ENCODE results near the gene SUPT5H.

The SUPT5H gene

DNA sequence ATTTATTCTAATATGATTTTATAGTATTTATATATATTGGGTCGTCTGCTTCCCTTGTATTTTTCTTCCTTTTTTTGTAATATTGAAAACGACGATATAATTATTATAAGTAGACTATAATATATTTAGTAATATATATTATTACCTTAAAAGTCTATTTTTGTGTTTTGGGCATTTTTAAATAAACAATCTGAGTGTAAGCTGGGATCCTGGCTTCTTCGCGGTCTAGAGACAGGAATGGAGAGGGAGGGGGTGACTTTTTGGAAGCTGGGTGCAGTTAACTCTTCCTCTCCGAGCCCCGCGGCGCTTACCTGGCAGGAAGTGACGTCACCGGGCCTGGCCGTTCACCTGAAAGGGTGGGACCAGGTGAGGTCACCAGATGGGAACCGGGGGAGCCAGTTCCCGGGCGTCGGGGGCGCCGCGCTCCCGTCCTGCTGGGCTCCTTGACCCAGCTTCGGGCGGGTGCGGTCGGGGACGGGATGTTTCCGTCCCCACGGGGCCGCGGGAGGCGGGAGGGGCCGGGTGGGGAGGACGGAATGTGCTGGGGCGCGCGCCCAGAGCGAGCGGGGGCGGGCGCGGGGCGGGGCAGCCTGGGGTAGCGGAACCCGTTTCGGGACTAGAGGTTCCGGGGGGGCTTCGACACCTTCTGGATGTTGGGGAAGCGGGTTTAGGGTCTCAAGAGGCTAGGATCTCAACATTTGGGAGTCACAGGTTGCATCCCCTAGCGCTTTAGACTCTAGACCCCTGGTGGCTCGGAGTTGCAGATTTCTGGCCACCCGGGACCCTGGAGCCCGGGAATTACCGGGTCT, 36.0 kb upstream of the SUPT5H start:
- DNase-seq (ENCODE audit: low spot score), result peak; percentile 89

DNA sequence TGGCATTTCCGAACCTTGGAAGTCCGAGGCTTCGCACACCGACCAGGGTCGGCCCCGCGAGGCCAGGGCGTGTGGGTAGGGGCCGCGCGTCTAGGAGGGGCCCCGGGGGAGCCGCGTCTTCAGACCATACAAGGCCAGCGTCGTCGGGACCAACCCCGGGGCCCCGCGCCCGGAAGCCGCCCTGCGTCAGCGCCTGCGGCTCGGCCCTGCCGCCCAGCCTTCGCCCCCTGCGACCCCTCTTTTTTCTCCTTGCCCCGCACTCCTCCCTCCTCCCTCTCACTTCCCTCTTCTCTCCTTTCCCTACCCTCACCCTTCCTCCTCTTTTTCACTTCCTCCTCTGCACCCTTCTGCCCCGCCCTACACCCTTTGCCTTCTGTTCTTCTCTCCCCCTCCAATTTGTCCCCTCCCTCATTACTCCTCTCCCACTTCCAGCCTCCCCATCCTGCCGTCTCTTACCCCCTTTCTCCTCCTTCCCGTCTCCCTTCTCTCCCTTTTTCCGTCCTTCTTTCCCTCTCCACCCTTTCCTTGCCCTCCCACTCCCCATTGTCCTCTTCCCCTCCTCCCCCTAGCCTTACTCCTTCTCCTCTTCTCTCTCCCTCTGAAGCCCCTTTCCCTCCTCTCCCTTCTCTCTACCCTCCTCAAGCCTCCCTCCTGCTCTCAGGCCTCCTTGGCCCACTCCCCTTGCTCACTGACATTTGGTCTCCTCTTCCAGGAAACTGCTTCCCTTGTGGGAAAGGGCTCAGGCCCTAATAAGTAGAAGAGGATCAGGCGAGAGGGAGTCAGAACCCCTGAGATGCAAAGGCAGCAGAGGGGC, 35.2 kb upstream of the SUPT5H start:
- peak; percentile 73 for DNase-seq (ENCODE audit: low spot score)

DNA sequence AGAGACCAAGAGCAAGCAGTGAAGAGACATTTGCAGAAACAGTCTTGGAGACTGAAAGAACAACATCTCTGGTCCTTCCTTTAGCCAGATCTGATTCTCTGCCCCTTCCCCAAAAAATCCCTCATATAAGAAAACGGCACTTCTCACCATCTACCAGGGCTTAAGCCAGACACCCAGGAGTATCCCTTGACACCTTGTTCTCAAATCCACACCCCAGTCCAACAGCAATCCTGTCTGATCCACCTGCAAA, 34.6 kb upstream of the SUPT5H start:
- no peak for DNase-seq (ENCODE audit: low spot score)

DNA sequence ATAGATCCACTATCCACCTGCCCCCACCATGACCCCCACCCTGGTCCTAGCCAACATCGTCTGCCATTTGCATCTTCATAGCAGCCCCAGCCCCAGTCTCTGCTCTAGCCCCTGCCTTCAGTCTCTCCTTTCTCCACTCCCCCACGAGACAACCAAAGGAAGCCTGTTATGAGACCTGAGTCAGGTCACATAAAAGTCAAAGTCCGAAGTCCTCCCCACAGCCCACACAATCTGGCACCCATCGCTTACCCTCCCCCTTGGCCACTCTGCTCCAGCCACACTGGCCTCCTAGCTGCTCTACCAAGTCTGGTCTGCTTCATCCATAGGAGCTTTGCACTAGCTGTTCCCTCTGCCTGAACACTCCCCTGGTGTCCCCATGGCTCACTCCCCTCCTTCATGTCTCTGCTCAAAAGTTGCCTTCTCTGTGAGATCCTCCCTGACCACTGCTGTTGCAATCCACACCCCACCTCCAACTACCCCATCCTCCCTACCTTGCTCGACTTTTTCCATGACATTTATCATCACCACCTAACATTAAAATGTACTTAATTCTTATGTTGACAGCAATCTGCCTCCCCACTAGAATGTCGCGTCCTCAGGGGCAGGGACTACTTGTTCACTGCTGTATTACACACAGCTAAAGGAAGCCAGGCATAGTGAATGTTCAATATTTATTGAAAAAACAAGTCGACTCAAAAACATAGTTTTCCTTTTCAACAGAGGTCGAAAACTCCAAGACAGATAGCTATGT, 34.1 kb upstream of the SUPT5H start:
- DNase-seq (ENCODE audit: low spot score), result no peak

DNA sequence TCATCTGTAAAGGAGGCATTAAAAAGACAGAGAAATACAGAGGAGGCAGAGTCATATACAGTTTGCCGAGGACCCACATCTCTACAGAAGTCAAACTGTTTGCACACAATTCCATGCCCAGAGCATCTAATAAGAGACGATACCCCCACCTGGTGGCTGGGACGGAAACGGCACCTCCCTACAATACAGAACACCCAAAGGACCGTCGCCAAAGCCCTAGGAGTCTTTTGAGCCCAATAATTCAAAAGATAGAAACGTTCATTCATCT, 33.6 kb upstream of the SUPT5H start:
- peak; percentile 73 for DNase-seq (ENCODE audit: low spot score)

DNA sequence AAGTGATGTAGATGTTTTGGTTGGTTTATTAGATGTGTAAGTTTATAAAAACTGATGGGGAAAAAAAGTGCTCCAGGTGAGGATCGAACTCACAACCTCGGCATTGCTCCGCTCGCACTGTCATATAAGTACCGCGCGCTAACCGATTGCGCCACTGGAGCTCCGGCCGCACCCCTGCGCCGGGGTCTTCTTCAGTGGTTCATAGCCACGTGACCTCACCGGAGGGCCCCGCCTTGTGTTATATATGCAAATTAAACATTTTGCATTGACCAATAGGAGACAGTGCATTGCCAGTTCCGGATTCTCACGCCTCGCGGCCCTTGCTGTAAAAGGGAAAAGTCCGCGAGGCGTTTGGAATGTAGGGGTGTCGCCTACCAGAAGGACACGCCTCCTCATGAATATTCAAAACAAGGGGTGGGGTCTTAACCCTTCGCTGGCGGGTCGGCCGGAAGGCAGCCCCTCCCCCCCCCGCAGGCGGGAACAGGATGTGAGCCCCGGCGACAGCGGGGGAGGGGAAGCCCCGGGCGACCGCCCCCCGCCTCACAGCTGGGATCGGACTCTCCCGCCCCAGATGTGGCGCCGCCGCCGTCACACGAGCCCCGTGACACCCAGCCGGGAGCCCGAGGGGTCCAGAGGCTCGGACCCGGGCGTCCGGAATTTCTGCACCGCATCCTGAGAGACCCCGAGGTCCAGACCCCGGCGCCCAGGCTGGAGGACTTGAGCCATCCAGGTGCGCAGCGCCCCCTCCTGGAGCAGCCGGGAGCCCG, 33.1 kb upstream of the SUPT5H start, which contains the start of gene PLEKHG2:
Gene PLEKHG2, plus strand, starts transcription at position 570 of the 767 bp plus-strand sequence. CDS start 1,418 bp downstream, outside the sequence.
- peak; percentile 95 for DNase-seq (ENCODE audit: low spot score)

DNA sequence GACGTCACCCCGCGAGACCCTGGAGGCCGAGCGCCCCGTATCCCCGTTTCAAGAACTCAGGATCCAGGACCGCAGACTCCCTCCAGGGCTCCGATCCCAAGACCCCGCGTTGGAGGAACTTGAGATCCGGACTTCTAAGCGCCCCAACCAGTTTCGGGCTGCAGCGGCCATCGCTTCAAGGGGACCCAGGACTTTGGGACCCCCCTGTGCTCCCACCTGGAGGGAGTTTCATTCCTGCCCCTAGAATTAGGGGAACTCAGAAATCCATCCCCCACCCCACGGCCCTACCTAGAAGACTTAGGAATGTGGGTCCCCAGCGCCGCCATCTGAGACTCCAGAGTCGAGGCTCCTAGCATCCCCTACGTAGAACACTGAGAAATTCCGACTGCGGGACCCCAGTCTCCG, 32.5 kb upstream of the SUPT5H start:
- peak; percentile 22 for DNase-seq (ENCODE audit: low spot score)

DNA sequence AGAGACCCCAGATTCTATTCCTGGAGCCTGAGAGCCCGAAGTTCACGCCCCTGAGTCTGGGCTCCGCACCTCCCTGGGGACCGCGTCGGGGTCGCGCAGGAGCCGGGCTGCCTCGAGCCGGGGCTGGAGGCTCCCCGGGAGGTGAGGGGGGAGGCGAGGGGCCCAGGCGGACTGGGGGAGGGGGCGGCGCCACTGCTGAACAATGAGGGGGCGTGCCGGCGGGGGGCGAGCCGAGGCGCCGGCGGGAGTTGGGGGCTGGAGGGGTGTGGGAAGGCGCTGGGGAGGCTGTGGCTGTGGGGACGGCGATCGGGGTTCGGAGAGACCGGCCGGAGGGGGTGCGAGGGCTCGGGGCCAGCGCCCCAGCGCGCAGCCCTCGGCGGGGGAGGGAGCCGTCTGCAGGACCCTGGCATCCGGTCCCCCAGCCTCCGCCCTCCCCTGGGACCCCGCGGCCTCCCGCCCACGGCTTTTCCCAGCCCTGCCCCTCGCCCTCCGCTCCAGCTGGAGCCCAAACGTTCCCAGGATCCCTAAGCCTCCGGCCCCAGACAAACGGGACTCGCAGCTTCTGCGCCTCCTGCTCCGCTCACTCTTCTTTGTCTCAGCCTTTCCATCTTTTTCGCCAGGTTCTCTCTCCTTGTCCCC, 32.0 kb upstream of the SUPT5H start:
- DNase-seq (ENCODE audit: low spot score), result peak; percentile 85

DNA sequence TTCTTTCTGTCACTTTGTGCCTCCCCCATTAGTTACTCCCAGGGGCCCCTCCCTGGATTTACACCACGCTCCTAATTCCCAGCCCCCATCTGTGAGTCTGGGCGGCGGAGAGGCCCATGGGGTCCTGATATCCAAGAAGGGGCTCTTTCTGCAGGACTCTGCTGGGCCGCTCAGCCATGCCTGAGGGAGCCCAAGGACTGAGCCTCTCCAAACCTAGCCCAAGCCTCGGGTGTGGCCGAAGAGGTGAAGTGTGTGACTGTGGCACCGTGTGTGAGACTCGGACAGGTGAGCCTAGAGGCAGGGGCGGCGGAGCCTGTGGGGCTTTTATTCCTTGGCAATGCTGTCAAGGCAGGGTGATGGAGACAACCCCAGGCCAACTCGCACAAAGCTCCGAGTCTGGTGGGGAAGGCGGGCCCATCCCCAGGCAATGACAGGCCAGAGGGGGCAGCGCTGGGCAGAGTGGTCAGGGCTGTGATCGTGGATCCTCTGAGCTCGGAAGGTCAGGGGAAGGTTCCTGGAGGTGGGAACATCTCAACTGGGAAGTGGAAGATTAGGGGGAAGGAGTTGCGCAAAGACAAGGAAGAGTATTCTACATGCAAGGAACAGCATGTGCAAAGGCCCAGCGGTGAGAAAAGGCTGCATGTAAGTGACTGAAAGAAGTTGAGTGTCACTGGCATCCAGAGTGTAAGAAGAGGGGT, 31.3 kb upstream of the SUPT5H start:
- DNase-seq (ENCODE audit: low spot score), result peak; percentile 63

DNA sequence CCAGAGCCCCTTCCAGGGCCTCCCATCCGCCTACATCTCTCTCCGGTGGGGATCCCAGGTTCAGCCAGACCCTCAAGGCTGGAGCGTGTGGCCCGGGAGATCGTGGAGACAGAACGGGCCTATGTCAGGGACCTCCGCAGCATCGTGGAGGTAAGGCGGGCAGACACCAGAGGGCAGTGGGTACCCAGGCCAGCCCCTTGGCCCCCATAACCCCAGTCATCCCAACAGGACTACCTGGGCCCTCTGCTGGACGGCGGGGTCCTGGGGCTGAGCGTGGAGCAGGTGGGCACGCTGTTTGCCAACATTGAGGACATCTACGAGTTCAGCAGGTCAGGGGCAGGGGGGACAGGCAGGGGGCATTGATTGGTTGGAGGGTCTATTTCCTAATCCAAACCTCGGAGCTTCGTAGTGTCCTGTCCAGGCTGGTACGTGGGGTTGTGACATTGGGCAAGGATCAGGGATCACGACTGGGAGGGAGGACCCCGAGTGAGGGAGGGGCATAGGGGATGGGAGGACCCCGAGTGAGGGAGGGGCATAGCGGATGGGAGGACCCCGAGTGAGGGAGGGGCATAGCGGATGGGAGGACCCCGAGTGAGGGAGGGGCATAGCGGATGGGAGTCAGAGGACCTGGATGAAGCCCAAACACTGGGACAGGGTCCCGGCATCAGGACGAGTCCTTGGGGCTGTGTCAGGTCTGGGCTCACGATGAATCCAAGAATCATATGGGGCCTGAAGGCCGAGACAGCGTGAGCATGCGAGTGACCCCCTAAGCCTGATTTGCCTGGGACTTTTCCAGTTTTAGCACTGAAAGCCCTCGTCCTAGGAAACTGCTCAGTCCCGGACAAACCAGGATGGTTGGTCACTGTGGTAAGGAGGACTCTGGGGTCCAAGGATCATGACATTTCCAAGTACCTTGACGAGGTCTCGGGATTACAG, 30.0 kb upstream of the SUPT5H start:
- DNase-seq (ENCODE audit: low spot score), result no peak

DNA sequence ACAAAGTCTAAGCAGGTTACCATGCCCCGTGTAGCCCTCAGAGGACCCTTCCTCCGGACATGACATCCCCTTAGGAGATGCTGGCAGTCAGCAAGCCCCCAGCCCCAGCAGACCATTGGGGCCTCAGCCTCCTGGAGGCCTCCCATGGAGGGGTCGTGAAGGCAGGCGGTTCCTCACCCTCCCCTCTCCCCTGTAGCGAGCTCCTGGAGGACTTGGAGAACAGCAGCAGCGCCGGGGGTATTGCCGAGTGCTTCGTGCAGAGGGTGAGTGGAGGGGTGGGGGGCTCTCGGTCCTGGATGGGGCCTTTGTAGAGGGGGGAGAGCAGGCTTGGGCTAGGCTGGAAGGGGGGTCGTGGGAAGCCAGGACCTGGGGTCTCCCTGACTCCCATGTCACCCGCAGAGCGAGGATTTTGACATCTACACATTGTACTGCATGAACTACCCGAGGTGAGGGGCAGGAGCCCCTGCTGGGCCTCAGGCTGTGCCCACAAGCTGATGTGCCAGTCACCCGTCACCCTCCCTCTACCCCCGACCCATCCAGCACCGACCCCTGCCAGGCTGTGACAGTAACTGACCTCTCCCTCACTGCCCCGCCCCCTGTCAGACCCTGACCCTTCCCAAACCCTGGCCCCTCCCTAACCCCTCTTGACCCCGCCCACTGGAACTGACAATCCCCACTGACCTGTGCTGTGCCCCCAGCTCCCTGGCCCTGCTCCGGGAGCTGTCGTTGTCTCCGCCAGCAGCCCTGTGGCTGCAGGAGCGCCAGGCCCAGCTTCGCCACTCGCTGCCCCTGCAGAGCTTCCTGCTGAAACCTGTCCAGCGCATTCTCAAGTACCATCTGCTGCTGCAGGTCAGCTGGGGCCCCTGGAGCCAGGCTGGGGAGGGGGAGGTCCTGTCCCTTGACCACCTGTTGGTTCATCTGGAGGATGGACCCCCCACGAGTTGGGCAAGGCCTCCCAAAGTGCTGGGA, 28.9 kb upstream of the SUPT5H start:
- DNase-seq (ENCODE audit: low spot score), result no peak

DNA sequence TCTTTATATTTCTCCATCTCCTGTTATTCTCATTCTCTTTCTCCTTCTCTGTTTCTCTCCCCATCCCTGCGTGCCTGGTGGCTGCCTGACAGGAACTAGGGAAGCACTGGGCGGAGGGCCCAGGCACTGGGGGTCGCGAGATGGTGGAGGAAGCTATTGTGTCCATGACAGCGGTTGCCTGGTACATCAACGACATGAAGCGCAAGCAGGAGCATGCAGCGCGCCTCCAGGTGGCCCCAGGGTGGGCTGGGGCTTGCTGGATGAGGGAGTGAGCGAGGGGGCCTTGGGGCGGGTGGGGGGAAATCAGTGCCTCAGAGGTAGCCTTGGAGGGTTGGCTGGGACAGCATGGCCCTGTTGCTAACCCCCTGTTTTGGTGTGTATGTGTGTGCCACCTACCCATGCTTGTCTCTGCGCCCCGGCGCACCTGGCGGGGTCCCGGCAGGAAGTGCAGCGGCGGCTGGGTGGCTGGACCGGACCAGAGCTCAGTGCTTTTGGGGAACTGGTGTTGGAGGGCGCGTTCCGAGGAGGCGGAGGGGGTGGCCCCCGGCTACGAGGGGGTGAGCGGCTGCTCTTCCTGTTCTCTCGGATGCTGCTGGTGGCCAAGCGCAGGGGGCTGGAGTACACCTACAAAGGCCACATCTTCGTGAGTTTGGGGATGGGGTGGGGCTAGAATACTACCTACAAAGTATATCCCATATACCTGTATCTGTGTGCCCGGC, 27.8 kb upstream of the SUPT5H start:
- no peak for DNase-seq (ENCODE audit: low spot score)

DNA sequence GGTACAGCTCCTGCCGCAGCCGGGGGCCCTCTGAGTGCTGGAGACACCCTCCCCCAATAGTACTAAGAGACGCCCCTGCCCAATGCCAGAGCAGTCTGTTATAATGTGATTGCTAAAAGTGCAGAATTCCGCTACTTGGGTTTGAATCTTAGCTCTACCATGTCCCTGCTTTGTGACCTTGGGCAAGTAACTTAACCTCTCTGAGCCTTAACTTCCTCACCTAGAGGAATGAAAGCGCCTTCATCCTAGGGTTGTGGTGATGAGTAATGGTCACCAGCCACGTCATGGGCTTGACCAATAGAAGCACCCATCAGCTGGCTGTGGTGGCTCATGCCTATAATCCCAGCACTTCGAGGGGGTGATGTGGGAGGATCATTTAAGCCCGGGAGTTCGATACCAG, 26.4 kb upstream of the SUPT5H start:
- DNase-seq (ENCODE audit: low spot score), result no peak

DNA sequence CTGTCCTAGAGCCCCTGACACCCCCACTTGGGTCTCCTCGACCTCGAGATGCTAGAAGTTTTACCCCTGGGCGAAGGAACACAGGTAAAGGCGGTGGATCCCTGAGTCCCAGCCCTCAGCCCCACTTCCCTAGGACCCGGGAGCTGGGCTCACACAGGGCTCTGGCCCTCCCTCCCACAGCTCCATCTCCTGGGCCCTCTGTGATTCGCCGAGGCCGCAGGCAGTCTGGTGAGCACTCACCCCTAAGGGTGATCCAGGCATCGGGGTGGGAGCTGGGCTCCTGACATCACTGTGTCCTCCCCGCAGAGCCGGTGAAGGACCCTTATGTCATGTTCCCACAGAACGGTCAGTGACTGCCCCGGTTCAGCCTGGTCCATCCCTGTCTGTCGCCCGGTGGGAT, 24.6 kb upstream of the SUPT5H start:
- no peak for DNase-seq (ENCODE audit: low spot score)

DNA sequence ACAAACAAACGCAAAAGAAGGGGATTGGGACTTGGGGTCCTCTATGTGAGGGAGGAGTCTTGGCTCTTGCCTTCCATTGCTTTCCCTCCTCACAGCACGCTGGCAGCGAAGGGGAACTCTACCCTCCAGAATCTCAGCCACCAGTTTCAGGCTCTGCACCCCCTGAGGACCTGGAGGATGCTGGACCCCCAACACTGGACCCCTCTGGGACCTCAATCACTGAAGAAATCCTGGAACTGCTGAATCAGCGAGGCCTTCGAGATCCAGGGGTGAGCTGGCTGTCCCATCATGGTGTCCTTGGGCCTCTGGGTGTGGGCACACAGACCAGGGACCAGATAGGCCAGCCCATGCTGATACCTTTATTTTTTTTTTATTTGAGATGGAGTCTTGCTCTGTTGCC, 23.4 kb upstream of the SUPT5H start:
- no peak for DNase-seq (ENCODE audit: low spot score)

DNA sequence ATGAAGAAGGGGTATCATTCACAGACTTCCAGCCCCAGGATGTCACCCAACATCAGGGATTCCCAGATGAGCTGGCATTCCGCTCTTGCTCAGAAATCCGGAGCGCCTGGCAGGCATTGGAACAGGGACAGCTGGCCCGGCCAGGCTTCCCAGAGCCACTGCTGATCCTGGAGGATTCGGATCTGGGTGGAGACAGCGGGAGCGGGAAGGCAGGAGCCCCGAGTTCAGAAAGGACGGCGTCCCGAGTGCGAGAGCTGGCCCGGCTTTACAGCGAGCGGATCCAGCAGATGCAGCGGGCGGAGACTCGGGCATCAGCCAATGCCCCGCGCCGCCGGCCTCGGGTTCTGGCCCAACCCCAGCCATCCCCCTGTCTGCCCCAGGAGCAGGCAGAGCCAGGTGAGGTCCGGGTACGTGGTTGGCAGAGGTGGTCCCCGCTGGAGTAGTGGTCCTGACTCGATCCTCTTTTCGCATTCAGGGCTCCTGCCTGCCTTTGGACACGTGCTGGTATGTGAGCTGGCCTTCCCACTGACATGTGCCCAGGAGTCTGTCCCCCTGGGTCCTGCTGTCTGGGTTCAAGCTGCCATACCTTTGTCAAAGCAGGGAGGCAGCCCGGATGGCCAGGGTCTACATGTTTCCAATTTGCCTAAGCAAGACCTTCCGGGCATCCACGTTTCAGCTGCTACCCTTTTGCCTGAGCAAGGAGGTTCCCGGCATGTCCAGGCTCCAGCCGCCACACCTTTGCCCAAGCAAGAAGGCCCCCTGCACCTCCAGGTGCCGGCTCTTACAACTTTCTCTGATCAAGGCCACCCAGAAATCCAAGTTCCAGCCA, 21.9 kb upstream of the SUPT5H start:
- no peak for DNase-seq (ENCODE audit: low spot score)

DNA sequence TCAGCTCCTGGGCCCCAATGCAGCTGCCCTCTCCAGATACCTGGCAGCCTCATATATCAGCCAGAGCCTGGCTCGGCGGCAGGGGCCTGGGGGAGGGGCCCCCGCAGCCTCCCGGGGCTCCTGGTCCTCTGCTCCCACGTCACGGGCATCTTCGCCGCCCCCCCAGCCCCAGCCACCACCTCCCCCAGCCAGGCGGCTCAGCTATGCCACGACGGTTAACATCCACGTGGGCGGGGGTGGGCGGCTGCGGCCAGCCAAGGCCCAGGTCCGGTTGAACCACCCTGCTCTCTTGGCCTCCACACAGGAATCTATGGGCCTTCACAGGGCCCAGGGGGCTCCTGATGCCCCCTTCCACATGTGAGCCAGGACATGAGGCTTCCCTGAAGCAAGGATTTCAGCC, 20.4 kb upstream of the SUPT5H start:
- DNase-seq (ENCODE audit: low spot score), result no peak
